HEK293T (cell line): Measurements from ENCODE around the gene CHD2.

Source experiments
- CTCF ChIA-PET: fragments of 350-600 bp; formaldehyde crosslinking; extraction: SDS; loops from one replicate; lab custom pipeline; 2021; ENCODE audit warnings: antibody characterized with exemption, inconsistent platforms; lab: Yijun Ruan, JAX
- POLR2A ChIA-PET: fragments of 350-600 bp; formaldehyde crosslinking; extraction: SDS; loops from one replicate; lab custom pipeline; 2020; ENCODE audit warnings: antibody characterized with exemption, inconsistent platforms; lab: Yijun Ruan, JAX
- DNase-seq: peaks from one replicate; pipeline ENCODE4 v3.0.0; 2012; ENCODE audit warnings: mixed read lengths; ENCODE audit errors: extremely low spot score
- ARNT ChIP-seq: fragments of 450-650 bp; IDR thresholded peaks from 2 replicates; pipeline ENCODE4 v1.6.1; 2017; ENCODE audit warnings: mild to moderate bottlenecking
- BHLHE40 ChIP-seq: fragments of 450-650 bp; IDR thresholded peaks from 2 replicates; pipeline ENCODE4 v1.6.1; 2016; ENCODE audit warnings: mild to moderate bottlenecking, moderate library complexity, borderline replicate concordance
- CTBP1 ChIP-seq: fragments of 450-650 bp; IDR thresholded peaks from 2 replicates; pipeline ENCODE4 v1.6.1; 2016; ENCODE audit warnings: borderline replicate concordance
- ELF4 ChIP-seq: fragments of 450-650 bp; IDR thresholded peaks from 2 replicates; pipeline ENCODE4 v1.6.1; 2017; ENCODE audit warnings: antibody characterized with exemption
- FOXA1 ChIP-seq: fragments of 450-650 bp; IDR thresholded peaks from 2 replicates; pipeline ENCODE4 v1.6.1; 2016; ENCODE audit warnings: mild to moderate bottlenecking
- FOXK2 ChIP-seq: fragments of 450-650 bp; IDR thresholded peaks from 2 replicates; pipeline ENCODE4 v1.6.1; 2016; ENCODE audit warnings: mild to moderate bottlenecking
- FOXM1 ChIP-seq: fragments of 450-650 bp; IDR thresholded peaks from 2 replicates; pipeline ENCODE4 v1.6.1; 2017; ENCODE audit warnings: mild to moderate bottlenecking, borderline replicate concordance
- HDGF ChIP-seq: fragments of 450-650 bp; IDR thresholded peaks from 2 replicates; pipeline ENCODE4 v1.6.1; 2017; ENCODE audit warnings: antibody characterized with exemption, borderline replicate concordance
- L3MBTL2 ChIP-seq: fragments of 450-650 bp; conservative IDR thresholded peaks from 2 replicates; pipeline ENCODE4 v1.6.1; 2016; ENCODE audit warnings: mild to moderate bottlenecking
- LEF1 ChIP-seq: fragments of 450-650 bp; IDR thresholded peaks from 2 replicates; pipeline ENCODE4 v1.6.1; 2017; ENCODE audit warnings: mild to moderate bottlenecking, borderline replicate concordance
- NFRKB ChIP-seq: fragments of 450-650 bp; IDR thresholded peaks from 2 replicates; pipeline ENCODE4 v1.6.1; 2016; ENCODE audit warnings: mild to moderate bottlenecking, moderate library complexity
- SP1 ChIP-seq: fragments of 450-650 bp; IDR thresholded peaks from 2 replicates; pipeline ENCODE4 v1.6.1; 2017
- SUZ12 ChIP-seq: fragments of 450-650 bp; IDR thresholded peaks from 2 replicates; pipeline ENCODE4 v1.6.1; 2016; ENCODE audit warnings: mild to moderate bottlenecking
- TARDBP ChIP-seq: fragments of 450-650 bp; IDR thresholded peaks from 2 replicates; pipeline ENCODE4 v1.6.1; 2016
- ZNF384 ChIP-seq: fragments of 450-650 bp; IDR thresholded peaks from 2 replicates; pipeline ENCODE4 v1.6.1; 2016
- TF ChIP-seq, protein P1 (sequence below): fragments of 450-650 bp; IDR thresholded peaks from 2 replicates; pipeline ENCODE4 v1.6.1; 2016

The CHD2 gene

DNA sequence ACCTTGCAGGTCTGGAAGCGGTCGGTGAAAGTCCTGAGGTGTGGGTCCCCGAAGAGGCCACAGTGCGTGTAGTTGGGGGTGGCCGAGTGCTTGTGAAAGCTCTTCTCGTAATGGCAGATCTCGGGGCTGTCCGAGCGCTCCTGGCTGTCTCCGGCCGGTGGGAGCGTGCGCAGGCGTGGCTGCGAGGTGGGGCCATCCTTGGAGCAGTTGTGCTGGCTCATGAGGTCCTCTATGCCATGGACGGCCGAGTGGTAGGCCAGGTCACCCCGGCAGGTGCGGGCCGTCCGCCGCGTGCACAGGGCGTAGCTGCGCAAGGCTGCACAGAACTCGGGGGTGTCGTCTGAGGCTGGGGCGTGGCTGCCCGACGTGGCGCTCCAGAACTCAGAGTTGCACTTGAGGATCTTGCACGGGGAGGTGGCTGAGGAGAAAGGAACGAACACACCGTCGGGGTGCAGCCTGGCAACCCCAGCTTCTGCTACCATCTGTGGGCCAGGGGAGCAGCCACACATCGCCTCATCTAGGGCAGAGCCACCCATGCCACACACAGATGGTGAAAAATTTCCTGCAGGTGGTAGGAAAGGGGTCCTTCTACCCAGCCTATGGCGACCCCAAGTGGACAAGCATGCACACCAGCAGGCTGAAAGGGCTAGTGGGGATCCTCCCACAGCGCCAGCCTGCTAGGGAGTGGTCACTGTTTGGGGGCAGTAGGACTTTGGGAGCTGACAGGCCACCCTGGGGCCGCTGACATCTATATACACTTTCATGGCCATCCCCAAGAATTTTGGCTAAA lies 152.2 kb downstream of the CHD2 start:
- ChIA-PET POLR2A (no interaction called here), CTCF (interaction anchor here (0.6 to 1.0 kb wide), 3 partner anchors 15 to 255 kb away, joined by 3 to 5 read pairs (median 4); no protein-coding TSS in a partner anchor)
- TF ChIP-seq NFRKB (no peak), HDGF (no peak), FOXA1 (no peak), TARDBP (no peak), L3MBTL2 (no peak), CTBP1 (no peak), ELF4 (no peak), SP1 (no peak), FOXM1 (no peak), ARNT (no peak), ZNF384 (no peak)
- no peak for DNase-seq

DNA sequence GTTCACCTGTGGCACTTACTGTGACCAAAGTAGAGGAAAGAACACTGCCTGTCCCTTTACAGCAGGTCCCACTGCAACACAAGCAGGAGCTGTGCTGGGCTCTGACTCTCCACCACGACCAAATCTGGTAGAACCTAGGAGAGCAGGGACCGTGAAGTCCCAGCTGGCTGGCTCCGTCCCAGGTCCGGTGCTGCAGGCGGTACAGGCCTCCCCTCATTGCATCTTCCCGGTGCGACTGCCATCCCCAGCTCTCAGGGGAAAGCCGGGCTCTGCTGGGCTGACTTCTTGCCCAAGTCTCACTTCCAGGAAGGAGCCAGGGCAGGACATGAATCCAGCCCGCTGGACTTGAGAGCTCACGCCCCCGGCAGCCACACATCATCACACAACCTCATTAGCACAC lies 155.1 kb downstream of the CHD2 start:
- DNase-seq: no peak
- TF ChIP-seq ZNF384 (no peak), NFRKB (no peak), FOXM1 (no peak), CTBP1 (no peak), TARDBP (no peak), FOXK2 (no peak), ARNT (no peak), L3MBTL2 (no peak), LEF1 (no peak), BHLHE40 (no peak), ELF4 (no peak), SUZ12 (no peak), SP1 (no peak), FOXA1 (no peak), HDGF (no peak)
- TF ChIP-seq, protein P1, sequence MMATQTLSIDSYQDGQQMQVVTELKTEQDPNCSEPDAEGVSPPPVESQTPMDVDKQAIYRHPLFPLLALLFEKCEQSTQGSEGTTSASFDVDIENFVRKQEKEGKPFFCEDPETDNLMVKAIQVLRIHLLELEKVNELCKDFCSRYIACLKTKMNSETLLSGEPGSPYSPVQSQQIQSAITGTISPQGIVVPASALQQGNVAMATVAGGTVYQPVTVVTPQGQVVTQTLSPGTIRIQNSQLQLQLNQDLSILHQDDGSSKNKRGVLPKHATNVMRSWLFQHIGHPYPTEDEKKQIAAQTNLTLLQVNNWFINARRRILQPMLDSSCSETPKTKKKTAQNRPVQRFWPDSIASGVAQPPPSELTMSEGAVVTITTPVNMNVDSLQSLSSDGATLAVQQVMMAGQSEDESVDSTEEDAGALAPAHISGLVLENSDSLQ: no peak
- ChIA-PET POLR2A (no interaction called here), CTCF (interaction anchor here (1.5 kb wide), 1 partner anchor 18 kb away, joined by 5 read pairs; no protein-coding TSS in a partner anchor)

DNA sequence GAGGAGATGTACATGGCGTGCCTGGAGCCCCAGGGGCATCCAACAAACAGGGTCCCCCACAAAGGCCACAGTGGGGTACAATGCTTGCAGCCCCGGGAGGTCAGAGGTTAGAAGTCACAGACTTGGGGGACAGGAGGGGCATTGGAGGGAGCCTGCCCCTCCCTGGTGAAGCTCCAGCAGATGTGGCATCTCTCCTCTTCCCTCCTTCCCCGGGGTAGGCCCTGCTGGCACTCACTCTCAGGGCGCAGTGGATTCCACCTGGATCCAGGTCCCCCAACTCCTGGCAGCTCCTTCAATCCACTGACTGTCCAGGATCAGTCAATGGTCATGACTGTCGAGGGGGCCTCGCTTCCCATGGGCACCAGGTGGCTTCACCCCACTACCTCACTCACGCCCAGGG lies 156.7 kb downstream of the CHD2 start:
- ChIA-PET CTCF (interaction anchor here (1.1 kb wide), 1 partner anchor 31 kb away, joined by 5 read pairs; no protein-coding TSS in a partner anchor), POLR2A (no interaction called here)
- DNase-seq: no peak
- TF ChIP-seq SUZ12: no peak
- TF ChIP-seq, protein P1: no peak
- no peak for TF ChIP-seq FOXK2
- no peak for TF ChIP-seq BHLHE40
- TF ChIP-seq HDGF: no peak
- TF ChIP-seq CTBP1: no peak
- TF ChIP-seq FOXA1: no peak
- TF ChIP-seq LEF1: no peak
- TF ChIP-seq SP1: no peak
- no peak for TF ChIP-seq TARDBP
- TF ChIP-seq L3MBTL2: no peak

DNA sequence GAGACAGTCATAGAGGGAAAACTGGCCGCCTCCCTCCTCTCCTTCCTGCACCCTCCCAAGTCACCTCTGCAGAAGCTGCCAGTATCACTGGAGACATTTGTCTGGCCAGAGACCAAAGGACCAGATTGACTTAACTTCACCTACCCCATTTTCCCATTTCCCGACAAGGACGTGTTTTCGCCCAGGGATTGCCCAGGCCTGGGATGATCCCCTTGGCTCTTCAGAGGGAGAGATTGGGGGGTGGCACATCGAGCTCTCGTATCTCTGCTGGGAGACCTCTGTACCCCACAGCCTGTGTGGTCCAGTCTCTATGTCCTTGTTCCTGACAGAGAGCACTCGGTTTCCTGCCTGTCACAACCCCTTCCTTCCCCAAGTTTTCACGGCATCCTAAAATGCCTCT lies 157.5 kb downstream of the CHD2 start:
- POLR2A ChIA-PET: no interaction called here

DNA sequence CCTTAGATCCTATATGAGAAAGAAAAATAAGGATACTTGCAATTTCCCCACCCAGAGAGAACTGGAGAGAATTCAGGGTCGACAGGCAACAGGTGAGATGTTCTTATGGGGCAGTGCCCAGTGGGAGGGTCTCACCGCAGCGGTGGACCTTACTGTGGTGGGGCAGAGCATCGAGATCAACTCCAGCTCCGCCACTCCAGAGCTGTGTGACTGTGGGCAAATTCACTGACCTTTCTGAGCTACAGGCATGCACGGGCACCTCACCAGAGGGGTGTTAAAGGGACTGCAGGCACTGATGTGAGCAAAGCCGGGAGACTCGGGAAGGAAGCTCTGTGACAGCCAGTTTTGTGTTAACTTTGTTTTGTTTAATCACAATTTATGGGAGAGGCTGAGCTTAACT lies 158.0 kb downstream of the CHD2 start:
- CTCF ChIA-PET: interaction anchor here (0.6 kb wide), 1 partner anchor 28 kb away, joined by 3 read pairs; no protein-coding TSS in a partner anchor
- POLR2A ChIA-PET: no interaction called here
- TF ChIP-seq CTBP1: no peak
- no peak for TF ChIP-seq BHLHE40
- no peak for TF ChIP-seq ARNT
- no peak for TF ChIP-seq HDGF
- no peak for TF ChIP-seq FOXM1
- TF ChIP-seq L3MBTL2: no peak
- DNase-seq: no peak

More for the DNA sequence above, 157.5 kb downstream of the CHD2 start:
- CTCF ChIA-PET: interaction anchor here (0.6 kb wide), 1 partner anchor 27 kb away, joined by 3 read pairs; no protein-coding TSS in a partner anchor
- no peak for DNase-seq
- no peak for TF ChIP-seq SUZ12
- no peak for TF ChIP-seq BHLHE40
- no peak for TF ChIP-seq TARDBP
- TF ChIP-seq FOXM1: no peak
- no peak for TF ChIP-seq ZNF384
- no peak for TF ChIP-seq SP1

DNA sequence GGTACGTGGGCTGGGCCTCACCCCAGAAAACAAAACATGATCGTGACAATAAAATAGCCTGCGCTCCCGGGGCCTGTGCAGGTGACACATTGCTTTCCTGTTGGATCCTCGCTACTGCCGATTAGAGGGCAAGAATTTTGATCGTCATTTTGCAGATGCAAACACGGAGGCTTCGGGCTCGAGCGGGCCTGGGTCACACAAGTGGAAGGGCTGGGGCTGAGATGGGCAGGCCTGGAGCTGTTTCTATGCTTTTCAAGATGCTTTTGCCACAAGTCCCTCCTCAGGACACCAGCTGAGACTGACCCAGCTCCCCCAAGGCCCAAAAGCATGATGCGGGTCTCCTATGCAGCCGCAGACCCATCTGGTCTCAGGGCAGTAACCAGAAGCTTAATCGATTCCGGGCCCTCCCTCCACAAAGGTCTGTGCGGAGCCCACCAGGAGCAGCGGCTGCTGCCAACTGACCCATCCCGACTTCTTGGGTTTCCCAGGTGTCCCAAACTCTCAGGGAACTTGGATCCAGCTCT lies 158.8 kb downstream of the CHD2 start:
- no peak for DNase-seq
- no peak for TF ChIP-seq ZNF384
- TF ChIP-seq BHLHE40: no peak
- TF ChIP-seq FOXA1: no peak
- TF ChIP-seq, protein P1: no peak
- TF ChIP-seq CTBP1: no peak
- no peak for TF ChIP-seq LEF1
- no peak for TF ChIP-seq NFRKB
- TF ChIP-seq TARDBP: no peak
- no peak for TF ChIP-seq SP1
- TF ChIP-seq SUZ12: no peak
- TF ChIP-seq L3MBTL2: no peak
- TF ChIP-seq ARNT: no peak
- TF ChIP-seq ELF4: no peak
- no peak for TF ChIP-seq FOXK2
- TF ChIP-seq FOXM1: no peak
- TF ChIP-seq HDGF: no peak
- ChIA-PET CTCF (interaction anchor here (1.6 kb wide), 1 partner anchor 29 kb away, joined by 9 read pairs; no protein-coding TSS in a partner anchor), POLR2A (interaction anchor here (1.3 to 1.9 kb wide), 2 partner anchors 10 to 12 kb away, joined by 6 read pairs; no protein-coding TSS in a partner anchor)
